ENCODE measurements around the gene FOSL2.

The FOSL2 gene

GRCh38 chr2:28453396-28453795, 60.7 kb downstream of the FOSL2 start:
- no peak for DNase-seq

GRCh38 chr2:28454016-28454930, 61.6 kb downstream of the FOSL2 start:
- no peak for DNase-seq

GRCh38 chr2:28457237-28457636, 64.6 kb downstream of the FOSL2 start:
- no peak for DNase-seq

GRCh38 chr2:28461056-28461455, 68.4 kb downstream of the FOSL2 start:
- DNase-seq, result no peak

GRCh38 chr2:28462122-28462521, 69.5 kb downstream of the FOSL2 start:
- no peak for DNase-seq

GRCh38 chr2:28463211-28463816, 70.7 kb downstream of the FOSL2 start:
- DNase-seq, result no peak

GRCh38 chr2:28463893-28464292, 71.2 kb downstream of the FOSL2 start:
- DNase-seq, result no peak

GRCh38 chr2:28465148-28465885, 72.7 kb downstream of the FOSL2 start:
- no peak for DNase-seq
